Measurements from ENCODE around the gene SUPT6H.

The SUPT6H gene

GRCh38 chr17:28737770-28738679 lies 76.0 kb downstream of the SUPT6H start:
- DNase-seq (ENCODE audit: low spot score), result no peak

- DNase-seq (ENCODE audit: low spot score), result no peak
These were observed 76.8 kb downstream of the SUPT6H start for GRCh38 chr17:28738680-28739384.

DNA sequence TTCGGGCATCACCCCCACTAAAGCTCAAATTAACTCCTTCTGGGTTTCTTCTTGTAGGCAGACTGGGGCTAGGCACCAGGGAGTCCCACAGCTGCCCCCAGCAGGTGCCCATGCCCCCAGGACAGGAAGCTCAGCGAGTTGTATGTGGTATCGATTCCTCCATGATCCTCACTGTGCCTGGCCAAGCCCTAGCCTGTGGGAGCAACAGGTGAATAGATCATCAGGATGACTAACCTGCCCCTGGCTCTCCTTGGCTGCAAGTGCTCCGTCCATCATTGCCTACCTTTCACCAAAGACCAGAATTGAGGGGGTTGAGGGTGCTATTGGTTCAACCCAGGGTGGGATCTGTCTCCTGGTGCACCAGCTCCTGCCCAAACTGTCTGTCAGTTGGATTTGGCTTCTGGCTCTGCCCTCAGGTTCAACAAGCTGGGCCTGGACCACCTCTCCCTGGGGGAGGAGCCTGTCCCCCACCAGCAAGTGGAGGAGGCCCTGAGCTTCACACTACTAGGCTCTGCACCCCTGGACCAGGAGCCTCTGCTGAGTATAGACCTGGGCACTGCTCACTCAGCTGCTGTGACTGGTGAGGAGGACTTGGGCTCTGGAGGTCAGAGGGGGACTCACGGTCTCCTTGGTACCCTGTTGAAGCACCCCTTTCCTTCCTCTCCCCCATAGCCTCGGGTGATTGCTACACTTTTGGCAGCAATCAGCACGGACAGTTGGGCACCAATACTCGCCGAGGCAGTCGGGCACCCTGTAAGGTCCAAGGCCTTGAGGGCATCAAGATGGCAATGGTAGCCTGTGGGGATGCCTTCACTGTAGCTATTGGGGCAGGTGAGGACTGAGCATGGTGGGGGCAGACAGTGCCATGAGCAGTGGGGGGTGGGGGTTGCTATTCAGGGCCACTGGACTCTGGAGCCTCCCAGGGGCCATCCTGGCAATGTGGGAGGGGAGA lies 78.7 kb downstream of the SUPT6H start:
- no peak for DNase-seq (ENCODE audit: low spot score)

DNA sequence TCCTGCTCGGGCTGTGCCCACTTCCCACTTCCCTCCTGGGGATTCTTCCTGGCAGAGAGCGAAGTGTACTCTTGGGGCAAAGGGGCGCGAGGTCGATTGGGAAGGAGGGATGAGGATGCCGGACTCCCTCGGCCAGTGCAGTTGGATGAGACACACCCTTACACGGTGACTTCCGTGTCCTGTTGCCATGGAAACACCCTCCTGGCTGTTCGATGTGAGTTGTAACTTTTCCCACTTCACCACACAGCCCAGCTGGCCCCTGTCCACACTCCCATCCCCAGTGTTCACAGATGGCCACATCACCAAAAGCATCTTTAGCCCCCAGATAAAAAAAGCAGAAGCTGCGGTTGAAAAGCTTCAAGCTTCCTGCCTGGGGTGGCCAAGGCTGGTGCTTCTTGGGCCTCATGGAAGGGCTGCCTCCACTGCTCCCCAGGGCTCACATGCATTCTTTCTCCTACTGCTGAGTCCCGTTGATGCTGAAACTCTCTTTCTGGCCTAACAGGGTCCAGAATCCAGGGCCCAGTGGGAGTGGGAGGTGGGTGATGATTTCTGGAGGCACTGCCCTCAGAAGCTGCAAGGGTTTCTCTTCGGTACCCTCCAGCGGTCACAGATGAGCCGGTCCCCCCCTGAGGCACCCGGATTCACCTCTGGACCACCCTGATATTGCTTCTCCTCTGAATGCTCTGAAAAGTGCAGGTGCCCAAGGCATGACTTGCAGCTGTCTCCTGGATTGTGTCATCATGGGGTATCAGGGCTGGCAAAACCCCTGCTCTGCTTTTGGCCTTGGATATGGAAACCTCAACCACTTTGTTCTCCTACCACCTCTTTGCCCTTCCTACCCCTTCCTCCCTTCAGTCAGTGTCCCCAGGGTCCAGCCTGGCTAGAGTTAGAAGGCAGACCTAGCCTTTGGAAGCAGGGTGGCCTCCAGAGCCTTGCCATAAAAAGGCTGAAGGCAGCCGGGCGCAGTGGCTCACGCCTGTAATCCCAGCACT lies 79.6 kb downstream of the SUPT6H start:
- DNase-seq (ENCODE audit: low spot score), result no peak

DNA sequence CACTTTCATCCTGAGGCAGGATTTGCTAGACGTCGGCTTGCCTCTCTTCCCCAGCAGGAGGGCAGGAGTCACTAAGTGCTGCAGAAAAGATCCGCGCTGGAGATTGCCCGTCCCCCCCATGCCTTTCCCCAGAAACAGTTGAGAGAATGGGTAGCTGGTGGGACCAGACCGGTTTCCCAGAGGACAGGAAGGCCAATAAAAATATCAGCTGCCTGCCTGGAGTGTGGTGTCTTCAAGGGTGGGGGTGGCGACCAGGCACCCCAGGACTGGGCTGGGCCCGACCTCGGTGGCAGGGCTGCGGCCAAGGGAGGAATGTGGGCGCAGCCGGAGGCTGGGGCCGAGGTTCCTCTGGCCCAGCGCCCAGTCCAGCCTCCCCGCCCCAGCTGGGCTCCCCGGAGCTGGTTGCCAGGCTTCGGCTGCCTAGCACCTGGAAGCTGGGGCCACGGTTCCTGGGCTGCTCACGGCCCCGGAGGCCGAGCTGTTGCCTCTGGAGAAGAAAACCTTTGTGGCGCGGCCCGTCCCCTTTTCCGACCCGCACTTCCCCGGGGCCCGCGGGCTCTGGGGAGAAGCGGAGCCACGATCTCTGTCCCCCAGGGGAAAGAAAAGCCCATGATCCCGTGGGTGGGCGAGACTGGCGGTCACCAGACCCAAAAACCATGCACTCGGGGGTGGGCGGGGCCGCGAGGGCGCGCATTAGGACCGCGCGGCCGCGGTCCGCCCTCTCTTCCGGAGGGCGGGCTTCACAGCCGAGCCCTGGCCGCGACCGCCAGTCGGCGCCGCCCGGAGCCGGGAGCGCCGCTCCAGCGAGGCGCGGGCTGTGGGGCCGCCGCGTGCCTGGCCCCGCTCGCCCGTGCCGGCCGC lies 81.5 kb downstream of the SUPT6H start, which contains the start of gene TRAF4:
Gene TRAF4, plus strand, starts transcription at position 769 of the 861 bp plus-strand sequence. CDS start 102 bp downstream, outside the sequence.
- no peak for DNase-seq (ENCODE audit: low spot score)

DNA sequence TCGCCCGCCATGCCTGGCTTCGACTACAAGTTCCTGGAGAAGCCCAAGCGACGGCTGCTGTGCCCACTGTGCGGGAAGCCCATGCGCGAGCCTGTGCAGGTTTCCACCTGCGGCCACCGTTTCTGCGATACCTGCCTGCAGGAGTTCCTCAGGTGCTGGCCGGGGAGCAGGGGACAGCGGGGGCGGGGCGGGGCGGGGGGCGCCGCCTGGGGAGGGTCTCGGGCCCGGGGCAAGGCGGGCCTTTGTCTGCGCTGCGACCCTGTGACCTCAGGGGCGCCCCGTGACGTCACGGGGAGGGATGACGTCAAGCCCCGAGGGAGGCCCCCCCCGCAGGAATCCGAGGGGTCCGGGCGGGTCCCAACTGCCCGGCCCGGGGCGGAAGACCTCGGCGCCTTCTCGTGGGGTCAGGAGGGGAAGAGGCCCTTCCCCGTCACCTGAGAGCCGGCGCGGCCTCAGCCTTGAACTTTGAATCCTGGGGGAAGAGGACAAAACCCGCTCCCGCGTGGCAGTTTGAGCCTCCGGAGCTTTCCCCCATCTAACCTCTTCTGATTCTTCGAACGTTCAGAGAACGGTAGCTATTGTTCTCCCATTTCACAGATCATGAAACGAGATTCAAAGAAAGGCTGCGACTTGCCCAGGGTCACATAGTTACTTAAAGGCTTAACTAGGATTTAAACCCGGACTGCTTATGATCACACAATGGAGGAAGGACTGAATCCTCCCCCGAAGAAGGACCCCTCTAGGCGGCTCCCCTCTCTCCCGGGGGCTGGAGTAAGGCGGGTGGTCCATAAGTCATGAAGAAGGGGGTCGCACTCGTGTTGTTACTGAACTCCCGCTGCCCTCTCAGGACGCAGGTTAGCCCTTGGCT lies 82.3 kb downstream of the SUPT6H start:
- DNase-seq (ENCODE audit: low spot score), result no peak

GRCh38 chr17:28744972-28745785 lies 83.2 kb downstream of the SUPT6H start:
- peak; percentile 94 for DNase-seq (ENCODE audit: low spot score)

GRCh38 chr17:28745786-28746411 lies 83.9 kb downstream of the SUPT6H start:
- DNase-seq (ENCODE audit: low spot score), result no peak

DNA sequence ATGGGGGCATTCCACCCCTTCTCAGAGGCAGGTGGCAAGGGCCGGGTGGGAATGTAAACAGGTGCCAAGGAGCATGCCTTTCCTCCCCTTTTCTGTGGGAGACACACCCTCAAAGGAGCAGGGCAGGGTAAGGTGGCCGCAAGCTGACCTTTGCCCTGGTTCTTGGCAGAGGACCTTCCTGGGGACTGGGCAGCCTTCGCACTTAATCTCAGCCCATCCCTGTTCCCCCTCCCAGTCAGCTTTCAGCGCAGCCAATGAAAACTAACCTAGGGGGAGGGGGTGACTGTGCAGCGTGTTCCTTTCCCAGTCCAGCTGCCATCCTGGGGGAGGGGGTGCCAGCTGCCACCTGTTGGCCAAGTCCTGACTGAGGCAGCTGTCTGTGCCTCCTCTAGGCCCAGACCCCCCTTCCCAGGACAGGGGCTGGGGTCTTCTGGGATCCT lies 84.6 kb downstream of the SUPT6H start:
- DNase-seq (ENCODE audit: low spot score), result no peak

- DNase-seq (ENCODE audit: low spot score), result no peak
These were observed 85.2 kb downstream of the SUPT6H start for GRCh38 chr17:28747051-28747691.

DNA sequence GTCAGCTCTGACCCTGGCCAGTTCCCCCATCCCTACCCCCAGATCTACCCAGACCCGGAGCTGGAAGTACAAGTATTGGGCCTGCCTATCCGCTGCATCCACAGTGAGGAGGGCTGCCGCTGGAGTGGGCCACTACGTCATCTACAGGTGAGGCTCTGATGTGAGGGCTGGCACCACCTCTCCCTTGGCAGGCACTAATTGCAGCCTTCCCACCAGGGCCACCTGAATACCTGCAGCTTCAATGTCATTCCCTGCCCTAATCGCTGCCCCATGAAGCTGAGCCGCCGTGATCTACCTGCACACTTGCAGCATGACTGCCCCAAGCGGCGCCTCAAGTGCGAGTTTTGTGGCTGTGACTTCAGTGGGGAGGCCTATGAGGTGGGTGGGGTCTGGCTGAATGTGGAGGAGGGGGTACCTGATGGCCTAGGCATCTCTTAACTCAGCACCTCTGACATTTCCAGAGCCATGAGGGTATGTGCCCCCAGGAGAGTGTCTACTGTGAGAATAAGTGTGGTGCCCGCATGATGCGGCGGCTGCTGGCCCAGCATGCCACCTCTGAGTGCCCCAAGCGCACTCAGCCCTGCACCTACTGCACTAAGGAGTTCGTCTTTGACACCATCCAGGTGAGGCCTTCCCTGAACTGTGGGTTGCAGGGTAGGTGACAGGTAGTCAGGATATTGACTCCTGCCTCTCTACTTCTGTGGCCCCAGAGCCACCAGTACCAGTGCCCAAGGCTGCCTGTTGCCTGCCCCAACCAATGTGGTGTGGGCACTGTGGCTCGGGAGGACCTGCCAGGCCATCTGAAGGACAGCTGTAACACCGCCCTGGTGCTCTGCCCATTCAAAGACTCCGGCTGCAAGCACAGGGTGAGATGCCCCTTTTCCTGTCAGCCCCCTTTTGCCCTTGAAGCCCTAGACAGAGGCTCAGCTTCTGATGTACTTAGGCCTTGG lies 86.1 kb downstream of the SUPT6H start:
- no peak for DNase-seq (ENCODE audit: low spot score)

DNA sequence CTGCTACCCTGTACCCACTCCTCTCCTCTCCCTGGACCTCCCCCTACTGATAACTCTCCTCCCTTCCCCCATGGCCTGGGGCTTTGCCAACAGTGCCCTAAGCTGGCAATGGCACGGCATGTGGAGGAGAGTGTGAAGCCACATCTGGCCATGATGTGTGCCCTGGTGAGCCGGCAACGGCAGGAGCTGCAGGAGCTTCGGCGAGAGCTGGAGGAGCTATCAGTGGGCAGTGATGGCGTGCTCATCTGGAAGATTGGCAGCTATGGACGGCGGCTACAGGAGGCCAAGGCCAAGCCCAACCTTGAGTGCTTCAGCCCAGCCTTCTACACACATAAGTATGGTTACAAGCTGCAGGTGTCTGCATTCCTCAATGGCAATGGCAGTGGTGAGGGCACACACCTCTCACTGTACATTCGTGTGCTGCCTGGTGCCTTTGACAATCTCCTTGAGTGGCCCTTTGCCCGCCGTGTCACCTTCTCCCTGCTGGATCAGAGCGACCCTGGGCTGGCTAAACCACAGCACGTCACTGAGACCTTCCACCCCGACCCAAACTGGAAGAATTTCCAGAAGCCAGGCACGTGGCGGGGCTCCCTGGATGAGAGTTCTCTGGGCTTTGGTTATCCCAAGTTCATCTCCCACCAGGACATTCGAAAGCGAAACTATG lies 87.0 kb downstream of the SUPT6H start:
- DNase-seq (ENCODE audit: low spot score), result no peak

DNA sequence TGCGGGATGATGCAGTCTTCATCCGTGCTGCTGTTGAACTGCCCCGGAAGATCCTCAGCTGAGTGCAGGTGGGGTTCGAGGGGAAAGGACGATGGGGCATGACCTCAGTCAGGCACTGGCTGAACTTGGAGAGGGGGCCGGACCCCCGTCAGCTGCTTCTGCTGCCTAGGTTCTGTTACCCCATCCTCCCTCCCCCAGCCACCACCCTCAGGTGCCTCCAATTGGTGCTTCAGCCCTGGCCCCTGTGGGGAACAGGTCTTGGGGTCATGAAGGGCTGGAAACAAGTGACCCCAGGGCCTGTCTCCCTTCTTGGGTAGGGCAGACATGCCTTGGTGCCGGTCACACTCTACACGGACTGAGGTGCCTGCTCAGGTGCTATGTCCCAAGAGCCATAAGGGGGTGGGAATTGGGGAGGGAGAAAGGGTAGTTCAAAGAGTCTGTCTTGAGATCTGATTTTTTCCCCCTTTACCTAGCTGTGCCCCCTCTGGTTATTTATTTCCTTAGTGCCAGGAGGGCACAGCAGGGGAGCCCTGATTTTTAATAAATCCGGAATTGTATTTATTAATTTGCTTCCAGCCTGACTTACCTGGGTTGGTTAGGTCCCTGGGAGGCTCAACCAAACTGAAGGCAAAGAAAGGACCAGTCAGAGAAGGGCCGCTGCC lies 87.6 kb downstream of the SUPT6H start:
- DNase-seq (ENCODE audit: low spot score), result no peak

Data from putamen (tissue), 1 donor.